Measurements from ENCODE around the gene MYH14. TPM values are rescaled to one million over a fixed set of nuclear protein-coding genes. Genes with fewer than 3 reads are reported as not detected.
A peak's percentile ranks its signal among the peaks of the same experiment; 100 is the strongest.

Gene MYH14
- total and polyA plus RNA-seq, 2 of the 8 experiments (the other 6 are each of a cell fraction or from before 2014, with no cell fraction given) = 17.3 to 28.6 TPM

DNA sequence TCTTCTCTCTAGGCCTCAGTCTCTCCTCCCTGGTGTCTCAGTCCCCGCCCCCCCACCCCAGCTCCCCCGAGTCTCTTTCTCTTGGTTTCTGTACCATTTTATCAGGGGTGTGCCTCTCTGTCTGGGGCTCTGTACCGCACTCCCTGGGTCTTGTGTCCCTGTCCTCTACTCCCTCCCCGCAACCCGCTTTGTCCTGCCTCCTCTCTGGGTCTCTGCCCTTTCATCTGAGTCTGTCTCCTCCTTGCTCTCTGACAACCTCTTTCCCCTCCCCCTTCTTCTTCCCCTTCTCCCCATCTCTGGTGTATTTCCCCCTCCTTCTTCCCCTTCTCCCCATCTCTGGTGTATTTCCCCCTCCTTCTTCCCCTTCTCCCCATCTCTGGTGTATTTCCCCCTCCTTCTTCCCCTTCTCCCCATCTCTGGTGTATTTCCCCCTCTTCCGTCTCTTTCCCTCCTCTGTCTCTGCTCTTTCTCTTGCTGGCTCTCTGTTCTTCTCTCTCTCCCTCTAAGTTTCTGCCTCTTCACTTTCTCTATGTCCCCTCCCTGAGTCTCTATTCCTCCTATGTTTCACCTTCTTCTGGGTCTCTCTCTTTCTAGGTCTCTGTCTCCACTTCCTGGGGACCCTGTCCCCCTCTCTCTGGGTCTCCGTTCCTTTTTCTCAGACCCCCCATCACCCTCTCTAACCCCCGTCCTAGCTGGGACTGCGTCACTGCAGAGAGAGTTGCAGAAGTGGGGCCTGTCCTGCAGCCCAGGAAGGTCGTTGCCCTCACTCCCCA, 128.0 kb downstream of the MYH14 start:
- ChIA-PET CTCF (ENCODE audit: partially characterized antibody) (interaction anchor here (0.6 to 1.3 kb wide), 3 partner anchors 12 to 338 kb away, joined by 3 read pairs; no protein-coding TSS in a partner anchor), POLR2A (ENCODE audit: partially characterized antibody) (interaction anchor here (0.6 to 4.3 kb wide), 6 partner anchors 10 to 153 kb away, joined by 3 to 29 read pairs (median 4); no protein-coding TSS in a partner anchor)
- Histone ChIP-seq H3K14ac (ENCODE audit: insufficient read length) (no peak overlapping the region), H2BK120ac (replicated peaks; ENCODE audit: low read depth, low read length) (no peak overlapping the region), H3K9ac (replicated peaks in 1 of 4; ENCODE audit: extremely low read depth in 1 of 4, low read depth in 3 of 4, low read length in 3 of 4) (peak overlapping the region in 3 of 4 experiments; percentile 16 to 92 (median 87); a peak in 3 of 7 replicates), H3K79me1 (ENCODE audit: low read depth, low read length) (no peaks in the 10 kb centered on the region; the same call in 1 of the 2 replicates), H2BK15ac (ENCODE audit: low read length) (no peak overlapping the region), H3K36me3 (ENCODE audit: control insufficient read depth in 2 of 4, insufficient read depth in 4 of 4, low read length in 3 of 4) (no peaks in the 10 kb centered on the region), H3K79me2 (ENCODE audit: control insufficient read depth in 1 of 2, insufficient read depth in 2 of 2, low read length in 2 of 2) (peaks cover 3 to 10% of the 10 kb centered on the region in 2 experiments; a peak in 2 of 4 replicates), H3K4me1 (replicated peaks in 1 of 4; ENCODE audit: control insufficient read depth in 3 of 4, insufficient read depth in 4 of 4, low read length in 3 of 4) (peaks cover 2 to 29% (median 14%) of the 10 kb centered on the region in 4 experiments), H2AK5ac (ENCODE audit: low read depth, low read length) (no peak overlapping the region), H3K4me2 (ENCODE audit: insufficient read depth in 1 of 2, low read depth in 2 of 2, low read length in 2 of 2) (peak overlapping the region; percentile 75 to 98), H2BK5ac (ENCODE audit: low read depth, low read length) (no peak overlapping the region), H4K8ac (ENCODE audit: extremely low read depth, insufficient read depth, low read length) (no peak overlapping the region), H3K23ac (ENCODE audit: insufficient read length) (no peak overlapping the region), H2BK20ac (ENCODE audit: low read length) (no peak overlapping the region; the same call in 1 of the 2 replicates), H3K23me2 (ENCODE audit: low read depth, low read length) (peaks cover 36% of the 10 kb centered on the region), H3K56ac (replicated peaks; ENCODE audit: insufficient read length, low read depth, low read length) (no peak overlapping the region), H3K4me3 (ENCODE audit: extremely low read depth in 1 of 4, insufficient read depth in 2 of 4, low read depth in 3 of 4, low read length in 4 of 4) (peak overlapping the region; percentile 74 to 96 (median 86)), H4K91ac (replicated peaks; ENCODE audit: insufficient read length, low read length) (no peak overlapping the region), H3K27me3 (replicated peaks in 1 of 4; ENCODE audit: control insufficient read depth in 3 of 4, extremely low read depth in 1 of 4, insufficient read depth in 3 of 4, low read length in 3 of 4) (peaks cover 5 to 15% (median 12%) of the 10 kb centered on the region in 4 experiments; a peak in 6 of 7 replicates), H4K5ac (ENCODE audit: insufficient read length, low read depth, low read length) (no peak overlapping the region), H3K27ac (ENCODE audit: low read depth, low read length) (no peak overlapping the region), H3K18ac (ENCODE audit: extremely low read depth, low read length) (peak overlapping the region; percentile 15; the same call in 1 of the 2 replicates), H4K20me1 (replicated peaks in 1 of 2; ENCODE audit: control insufficient read depth in 1 of 2, insufficient read depth in 2 of 2, low read length in 2 of 2) (peaks cover 7 to 10% of the 10 kb centered on the region in 2 experiments), H3K9me3 (ENCODE audit: insufficient read depth in 2 of 2, low read depth in 1 of 2, low read length in 1 of 2) (no peaks in the 10 kb centered on the region), H2AFZ (ENCODE audit: low read length) (no peak overlapping the region), H2BK12ac (ENCODE audit: low read depth, low read length) (peak overlapping the region; percentile 78), H3K4ac (replicated peaks; ENCODE audit: insufficient read length, low read depth, low read length) (no peak overlapping the region)
- DNase-seq (ENCODE audit: low read depth in 1 of 2, low spot score in 2 of 2) = peak in 1 of 2 experiments; percentile 61
- WGBS, 2 experiments (ENCODE audit: extremely low coverage in 1 of 2, insufficient coverage in 1 of 2, insufficient read length in 1 of 2, insufficient replicate concordance in 2 of 2, low coverage in 1 of 2, low lambda C conversion rate in 2 of 2, missing lambda C conversion rate in 1 of 2) = 17% methylated on average over 8 of the region's 10 CpGs; no CpG with 5 or more reads in 1 of the 2 experiments
- TF ChIP-seq SUZ12 (IDR thresholded peaks at IDR 0.05; ENCODE audit: low read length) = peak; percentile 13; the same call in 1 of the 2 replicates
- no peak for TF ChIP-seq CREB1 (IDR thresholded peaks at IDR 0.05)
- TF ChIP-seq EGR1 (IDR thresholded peaks at IDR 0.05; ENCODE audit: borderline replicate concordance, low read depth, low read length) = peak; percentile 55; the same call in 1 of the 2 replicates
- 0 out of 2 replicates have a peak, but pooled peaks have one; percentile 38 for TF ChIP-seq SP1 (IDR thresholded peaks at IDR 0.05; ENCODE audit: low read depth, low read length)
- TF ChIP-seq SIN3A (conservative IDR thresholded peaks at IDR 0.05 in 1 of 2, IDR thresholded peaks at IDR 0.05 in 1 of 2; ENCODE audit: low read depth in 1 of 2, low read length in 2 of 2) = peak; percentile 63 to 85; a peak in 1 of 4 replicates
- no peak for FAIRE-seq
